PC-3 (cell line): ENCODE measurements around the gene SLC35D3. TPM values are rescaled to one million over a fixed set of nuclear protein-coding genes. Genes with fewer than 3 reads are reported as not detected.

Experiments
- ATAC-seq: fragments of 200-7000 bp; cut with Tn5 transposase; 2 replicates; pipeline ENCODE4 v1.9.1; 2020; ENCODE audit warnings: mild to moderate bottlenecking, moderate library complexity
- BruUV-seq: library from RNA; stranded (reverse); fragments of 400-500 nt; replicated peaks from 2 replicates; lab custom pipeline; 2021; lab: Mats Ljungman, UMichigan
- CTCF ChIA-PET: fragments of 300-600 bp; sonication (Branson Sonifier 250); formaldehyde crosslinking; loops from one replicate; lab custom pipeline; 2022; ENCODE audit warnings: antibody characterized with exemption; lab: Charles Lee
- POLR2A ChIA-PET: fragments of 300-600 bp; sonication (Branson Sonifier 250); formaldehyde crosslinking; loops from one replicate; lab custom pipeline; 2022; ENCODE audit warnings: antibody characterized with exemption; ENCODE audit not compliant: unreplicated experiment; lab: Charles Lee
- DNase-seq: peaks from one replicate; pipeline ENCODE4 v3.0.0-alpha.2; 2015
- H2AFZ ChIP-seq: fragments of 300-600 bp; sonication (generic); 2 replicates; pipeline ENCODE4 v1.6.0; 2016; ENCODE audit warnings: antibody characterized with exemption, low read length
- H3F3A ChIP-seq: fragments of 300-600 bp; sonication (generic); one replicate; pipeline ENCODE4 v1.6.0; 2017; ENCODE audit warnings: antibody characterized with exemption, low read length, control low read depth, mild to moderate bottlenecking; ENCODE audit not compliant: unreplicated experiment
- H3K27ac ChIP-seq: fragments of 300-600 bp; sonication (generic); 2 replicates; pipeline ENCODE4 v1.5.1; 2016; ENCODE audit warnings: mild to moderate bottlenecking, low read length
- H3K27me3 ChIP-seq: fragments of 300-600 bp; sonication (generic); 2 replicates; pipeline ENCODE4 v1.6.1; 2016; ENCODE audit warnings: low read length, mixed read lengths
- H3K36me3 ChIP-seq: fragments of 300-600 bp; sonication (generic); 2 replicates; pipeline ENCODE4 v1.6.1; 2016; ENCODE audit warnings: low read depth, mixed run types, low read length, mixed read lengths
- H3K4me1 ChIP-seq: fragments of 300-600 bp; sonication (generic); 2 replicates; pipeline ENCODE4 v1.5.1; 2016; ENCODE audit warnings: low read length; ENCODE audit not compliant: insufficient read depth
- H3K4me2 ChIP-seq: fragments of 300-600 bp; sonication (generic); 2 replicates; pipeline ENCODE4 v1.6.0; 2016; ENCODE audit warnings: low read length
- H3K4me3 ChIP-seq: fragments of 300-600 bp; sonication (generic); 2 replicates; pipeline ENCODE4 v1.5.1; 2016; ENCODE audit warnings: mild to moderate bottlenecking, low read length, mixed read lengths
- H3K79me2 ChIP-seq: fragments of 300-600 bp; sonication (generic); 2 replicates; pipeline ENCODE4 v1.6.1; 2017; ENCODE audit warnings: low read length, mixed read lengths
- H3K9ac ChIP-seq: fragments of 300-600 bp; sonication (generic); 2 replicates; pipeline ENCODE4 v1.6.0; 2016; ENCODE audit warnings: mild to moderate bottlenecking, low read length
- H3K9me2 ChIP-seq: fragments of 300-600 bp; sonication (generic); replicated peaks from 2 replicates; pipeline ENCODE4 v1.6.1; 2016; ENCODE audit warnings: mixed run types, low read length, mixed read lengths
- H3K9me3 ChIP-seq: fragments of 300-600 bp; sonication (generic); 2 replicates; pipeline ENCODE4 v1.6.1; 2016; ENCODE audit warnings: low read length, mixed read lengths
- H4K20me1 ChIP-seq: fragments of 300-600 bp; sonication (generic); 2 replicates; pipeline ENCODE4 v1.6.1; 2016; ENCODE audit warnings: low read length, mixed read lengths
- CTCF ChIP-seq: fragments of 300-600 bp; sonication (generic); conservative IDR thresholded peaks from 2 replicates; pipeline ENCODE4 v1.5.1; 2017; ENCODE audit warnings: antibody characterized with exemption, low read depth, mild to moderate bottlenecking, low read length
- EZH2 ChIP-seq: fragments of 300-600 bp; sonication (generic); IDR thresholded peaks from one replicate; pipeline ENCODE4 v1.6.1; 2017; ENCODE audit warnings: antibody characterized with exemption, mild to moderate bottlenecking, low read length; ENCODE audit not compliant: unreplicated experiment
- EZH2phosphoT487 ChIP-seq: fragments of 300-600 bp; sonication (generic); IDR thresholded peaks from 2 replicates; pipeline ENCODE4 v1.6.1; 2018; ENCODE audit warnings: mild to moderate bottlenecking, antibody characterized with exemption, low read length, borderline replicate concordance
- intact Hi-C: fragments of 100-400 bp; cut with micrococcal nuclease; formaldehyde crosslinking; loops from 2 replicates; pipeline ENCODE4 v1.9.0; 2023
- total RNA-seq: library from RNA; depleted of rRNA; stranded (reverse); fragments of >200 nt; gene quantifications from 2 replicates; pipeline ENCODE4 v1.2.3, GENCODE V29; 2014

Gene SLC35D3
- total RNA-seq, 1 experiment from 2014 or later = not detected

GRCh38 chr6:136914947-136915346, 7.2 kb upstream of the SLC35D3 start:
- Histone ChIP-seq H4K20me1 (no peaks in the 10 kb centered on the region), H3K9me3 (no peaks in the 10 kb centered on the region), H3K4me1 (no peaks in the 10 kb centered on the region), H3K27ac (no peak overlapping the region), H2AFZ (no peak overlapping the region), H3K27me3 (no peaks in the 10 kb centered on the region), H3F3A (no peaks in the 10 kb centered on the region), H3K4me3 (no peak overlapping the region), H3K9ac (no peak overlapping the region), H3K4me2 (no peak overlapping the region), H3K36me3 (no peaks in the 10 kb centered on the region), H3K9me2 (no peaks in the 10 kb centered on the region), H3K79me2 (no peaks in the 10 kb centered on the region)
- POLR2A ChIA-PET = no interaction called here
- intact Hi-C loops = no loop called here
- no peak for TF ChIP-seq CTCF
- no peak for TF ChIP-seq EZH2
- CTCF ChIA-PET = no interaction called here
- ATAC-seq (no peak), DNase-seq (no peak)
- no TSS peak for BruUV-seq

GRCh38 chr6:136918706-136919105, 3.4 kb upstream of the SLC35D3 start:
- no TSS peak for BruUV-seq
- peaks cover 15% of the 10 kb centered on the region for H3K27me3 ChIP-seq
- no peak overlapping the region for H3K4me2 ChIP-seq
- H3K36me3 ChIP-seq = no peaks in the 10 kb centered on the region
- intact Hi-C loops = no loop called here
- H3F3A ChIP-seq = no peaks in the 10 kb centered on the region
- no peak for TF ChIP-seq EZH2phosphoT487
- TF ChIP-seq CTCF = no peak
- no peak for TF ChIP-seq EZH2
- ATAC-seq (no peak), DNase-seq (no peak)
- H3K9ac ChIP-seq = no peak overlapping the region
- ChIA-PET CTCF (no interaction called here), POLR2A (no interaction called here)
- no peak overlapping the region for H3K27ac ChIP-seq
- H4K20me1 ChIP-seq = no peaks in the 10 kb centered on the region
- no peak overlapping the region for H3K4me3 ChIP-seq
- H3K4me1 ChIP-seq = no peaks in the 10 kb centered on the region
- no peaks in the 10 kb centered on the region for H3K9me3 ChIP-seq
- no peaks in the 10 kb centered on the region for H3K79me2 ChIP-seq
- H2AFZ ChIP-seq = no peak overlapping the region
- H3K9me2 ChIP-seq = no peaks in the 10 kb centered on the region

GRCh38 chr6:136920216-136920615, 1.9 kb upstream of the SLC35D3 start:
- POLR2A ChIA-PET = no interaction called here
- CTCF ChIA-PET = no interaction called here
- no peaks in the 10 kb centered on the region for H3K9me2 ChIP-seq
- no peaks in the 10 kb centered on the region for H3K4me1 ChIP-seq
- no peaks in the 10 kb centered on the region for H3K9me3 ChIP-seq
- no peak for ATAC-seq
- no peak overlapping the region for H3K4me2 ChIP-seq
- H3K4me3 ChIP-seq = no peak overlapping the region
- H2AFZ ChIP-seq = no peak overlapping the region
- no peak overlapping the region for H3K27ac ChIP-seq
- TF ChIP-seq CTCF (no peak), EZH2phosphoT487 (no peak), EZH2 (no peak)
- H3K36me3 ChIP-seq = no peaks in the 10 kb centered on the region
- H4K20me1 ChIP-seq = no peaks in the 10 kb centered on the region
- BruUV-seq = no TSS peak
- H3F3A ChIP-seq = no peaks in the 10 kb centered on the region
- DNase-seq = no peak
- no peak overlapping the region for H3K9ac ChIP-seq
- H3K27me3 ChIP-seq = peaks cover 15% of the 10 kb centered on the region
- intact Hi-C loops = no loop called here
- no peaks in the 10 kb centered on the region for H3K79me2 ChIP-seq
